Skeletal muscle satellite cell (primary cell): ENCODE measurements around the gene VSTM2L.
A peak's percentile ranks its signal among the peaks of the same experiment; 100 is the strongest.

Experiments
- H3K27me3 ChIP-seq: 2 replicates; pipeline ENCODE4 v1.7.0; 2013; ENCODE audit warnings: low read length; ENCODE audit not compliant: control insufficient read depth, insufficient read depth
- H3K36me3 ChIP-seq: 2 replicates; pipeline ENCODE4 v1.7.0; 2013; ENCODE audit warnings: mild to moderate bottlenecking, control low read depth, low read length; ENCODE audit not compliant: insufficient read depth
- H3K4me1 ChIP-seq: 2 replicates; pipeline ENCODE4 v1.7.0; 2013; ENCODE audit warnings: low read length; ENCODE audit not compliant: control insufficient read depth, insufficient read depth
- H3K4me2 ChIP-seq: 2 replicates; pipeline ENCODE4 v1.7.0; 2013; ENCODE audit warnings: mild to moderate bottlenecking, low read length
- H3K4me3 ChIP-seq: 2 replicates; pipeline ENCODE4 v1.7.0; 2013; ENCODE audit warnings: low read length
- H3K9ac ChIP-seq: 2 replicates; pipeline ENCODE4 v1.7.0; 2013; ENCODE audit warnings: mild to moderate bottlenecking, low read depth, low read length, moderate library complexity
- H3K9me3 ChIP-seq: replicated peaks from 2 replicates; pipeline ENCODE4 v1.7.0; 2013; ENCODE audit warnings: mild to moderate bottlenecking, control low read depth, low read length

The VSTM2L gene

GRCh38 chr20:37904008-37904642 is 1.2 kb downstream of the VSTM2L start:
- peaks cover 11% of the 10 kb centered on the region for H3K4me1 ChIP-seq
- no peak overlapping the region for H3K9ac ChIP-seq
- H3K4me3 ChIP-seq, result peak overlapping the region; percentile 70
- H3K36me3 ChIP-seq, result no peaks in the 10 kb centered on the region
- H3K4me2 ChIP-seq, result peak overlapping the region; percentile 82
- peaks cover 38% of the 10 kb centered on the region for H3K27me3 ChIP-seq
- H3K9me3 ChIP-seq, result no peaks in the 10 kb centered on the region

- Histone ChIP-seq H3K36me3 (no peaks in the 10 kb centered on the region), H3K9me3 (no peaks in the 10 kb centered on the region), H3K9ac (no peak overlapping the region), H3K4me1 (peaks cover 11% of the 10 kb centered on the region), H3K27me3 (peaks cover 30% of the 10 kb centered on the region), H3K4me3 (no peak overlapping the region), H3K4me2 (no peak overlapping the region)
Measured at GRCh38 chr20:37904845-37905373, 2.0 kb downstream of the VSTM2L start.

GRCh38 chr20:37905671-37906613 is 3.0 kb downstream of the VSTM2L start:
- Histone ChIP-seq H3K27me3 (peaks cover 22% of the 10 kb centered on the region), H3K9me3 (no peaks in the 10 kb centered on the region), H3K36me3 (no peaks in the 10 kb centered on the region), H3K4me2 (no peak overlapping the region), H3K4me1 (peaks cover 11% of the 10 kb centered on the region), H3K9ac (no peak overlapping the region), H3K4me3 (no peak overlapping the region)

- peaks cover 24% of the 10 kb centered on the region for H3K27me3 ChIP-seq
- no peaks in the 10 kb centered on the region for H3K9me3 ChIP-seq
- H3K4me2 ChIP-seq, result peak overlapping the region; percentile 74
- no peaks in the 10 kb centered on the region for H3K36me3 ChIP-seq
- no peak overlapping the region for H3K9ac ChIP-seq
- peaks cover 18% of the 10 kb centered on the region for H3K4me1 ChIP-seq
- H3K4me3 ChIP-seq, result no peak overlapping the region
Measured at GRCh38 chr20:37907330-37907676, 4.4 kb downstream of the VSTM2L start.

- H3K9me3 ChIP-seq, result no peaks in the 10 kb centered on the region
- peaks cover 16% of the 10 kb centered on the region for H3K4me1 ChIP-seq
- H3K9ac ChIP-seq, result peak overlapping the region; percentile 36
- peak overlapping the region; percentile 74 for H3K4me2 ChIP-seq
- H3K27me3 ChIP-seq, result peaks cover 29% of the 10 kb centered on the region
- H3K36me3 ChIP-seq, result no peaks in the 10 kb centered on the region
- peak overlapping the region; percentile 50 for H3K4me3 ChIP-seq
Measured at GRCh38 chr20:37907677-37908401, 4.9 kb downstream of the VSTM2L start.

DNA sequence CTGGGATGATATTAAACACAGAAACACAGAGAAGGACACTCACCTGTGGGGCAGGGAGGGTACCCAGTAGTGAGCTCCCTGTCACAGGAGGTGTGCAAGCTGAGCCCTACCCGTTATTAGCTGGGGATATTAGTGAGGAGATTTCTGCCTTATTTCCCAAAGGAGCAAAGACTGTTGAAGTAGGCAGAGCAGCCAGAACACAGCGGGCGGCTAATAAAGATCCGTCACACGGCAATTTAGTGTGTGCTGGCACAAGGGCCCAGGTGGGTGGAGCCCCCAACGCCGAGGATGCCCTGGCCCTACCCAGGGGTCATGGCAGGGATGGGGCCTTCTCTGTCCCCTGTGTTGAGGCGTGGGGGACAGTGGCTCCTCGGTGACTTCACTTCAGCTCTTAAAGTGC is 8.3 kb downstream of the VSTM2L start:
- no peaks in the 10 kb centered on the region for H3K9me3 ChIP-seq
- no peak overlapping the region for H3K4me3 ChIP-seq
- H3K4me2 ChIP-seq, result no peak overlapping the region
- H3K9ac ChIP-seq, result no peak overlapping the region
- peaks cover 16% of the 10 kb centered on the region for H3K4me1 ChIP-seq
- H3K36me3 ChIP-seq, result no peaks in the 10 kb centered on the region
- peaks cover 46% of the 10 kb centered on the region for H3K27me3 ChIP-seq

DNA sequence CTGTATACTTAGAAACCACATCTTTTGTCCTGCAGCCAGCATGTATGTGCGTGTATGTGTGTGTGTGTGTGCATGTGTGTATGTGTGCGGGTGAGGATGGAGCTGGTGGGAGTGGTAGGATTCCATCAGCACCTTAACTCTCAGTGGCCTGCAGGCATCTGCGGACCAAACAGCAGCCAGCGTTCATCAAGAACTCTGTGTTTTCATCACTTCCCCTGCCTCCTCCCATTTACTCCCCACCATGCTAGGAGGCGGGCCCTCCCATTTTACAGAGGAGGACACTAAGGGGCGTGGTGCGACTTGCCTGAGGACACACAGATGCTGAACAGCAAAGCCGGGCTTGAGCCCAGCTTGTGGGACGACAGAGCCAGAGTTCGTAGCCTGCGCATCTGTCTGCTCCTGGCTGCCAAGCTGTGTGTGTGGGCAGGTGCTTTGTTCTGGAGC is 8.9 kb downstream of the VSTM2L start:
- peaks cover 16% of the 10 kb centered on the region for H3K4me1 ChIP-seq
- H3K4me3 ChIP-seq, result no peak overlapping the region
- peaks cover 52% of the 10 kb centered on the region for H3K27me3 ChIP-seq
- H3K9ac ChIP-seq, result no peak overlapping the region
- peak overlapping the region; percentile 48 for H3K4me2 ChIP-seq
- no peaks in the 10 kb centered on the region for H3K9me3 ChIP-seq
- H3K36me3 ChIP-seq, result no peaks in the 10 kb centered on the region

- H3K4me2 ChIP-seq, result no peak overlapping the region
- H3K4me3 ChIP-seq, result no peak overlapping the region
- no peak overlapping the region for H3K9ac ChIP-seq
- H3K27me3 ChIP-seq, result peaks cover 63% of the 10 kb centered on the region
- H3K9me3 ChIP-seq, result no peaks in the 10 kb centered on the region
- no peaks in the 10 kb centered on the region for H3K36me3 ChIP-seq
- peaks cover 14% of the 10 kb centered on the region for H3K4me1 ChIP-seq
Measured at GRCh38 chr20:37912874-37913273, 9.9 kb downstream of the VSTM2L start.

- Histone ChIP-seq H3K4me3 (no peak overlapping the region), H3K4me1 (peaks cover 8% of the 10 kb centered on the region), H3K9ac (no peak overlapping the region), H3K9me3 (no peaks in the 10 kb centered on the region), H3K36me3 (no peaks in the 10 kb centered on the region), H3K4me2 (no peak overlapping the region), H3K27me3 (peaks cover 71% of the 10 kb centered on the region)
Measured at GRCh38 chr20:37913567-37914366, 10.8 kb downstream of the VSTM2L start.

DNA sequence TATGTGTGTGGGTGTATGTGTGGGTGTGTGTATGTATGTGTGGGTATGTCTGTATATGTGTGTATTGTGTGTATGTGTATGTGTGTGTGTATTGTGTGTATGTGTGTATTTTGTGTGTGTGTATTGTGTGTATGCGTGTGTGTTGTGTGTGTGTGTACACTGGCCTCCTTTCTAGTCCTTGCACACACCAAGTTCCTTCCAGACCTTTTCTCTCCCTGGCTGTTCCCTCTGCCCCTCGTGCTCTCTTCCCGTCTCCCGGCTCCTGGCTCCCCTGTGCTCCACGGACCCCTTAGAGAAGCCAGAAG is 11.4 kb downstream of the VSTM2L start:
- Histone ChIP-seq H3K4me1 (peaks cover 8% of the 10 kb centered on the region), H3K4me2 (no peak overlapping the region), H3K9me3 (no peaks in the 10 kb centered on the region), H3K9ac (no peak overlapping the region), H3K36me3 (no peaks in the 10 kb centered on the region), H3K27me3 (peaks cover 77% of the 10 kb centered on the region), H3K4me3 (no peak overlapping the region)
